ENCODE data around the gene ZBTB7B.

ZBTB7B gene

GRCh38 chr1:155026154-155026553, 23.6 kb downstream of the ZBTB7B start:
- Histone ChIP-seq H3K9ac (ENCODE audit: low read depth in 1 of 2, low read length in 2 of 2) (no peak overlapping the region), H3K9me3 (ENCODE audit: control insufficient read depth in 1 of 2, low read length in 2 of 2) (no peaks in the 10 kb centered on the region), H3K4me3 (ENCODE audit: low read depth in 1 of 2, low read length in 2 of 2) (no peak overlapping the region), H3K27ac (ENCODE audit: low read depth, low read length) (no peak overlapping the region), H3K27me3 (ENCODE audit: control insufficient read depth in 1 of 2, insufficient read depth in 2 of 2, low read length in 2 of 2) (no peaks in the 10 kb centered on the region), H3K36me3 (ENCODE audit: control insufficient read depth in 1 of 2, insufficient read depth in 2 of 2, low read length in 2 of 2) (no peaks in the 10 kb centered on the region), H3K4me1 (ENCODE audit: control insufficient read depth in 1 of 2, insufficient read depth in 2 of 2, low read length in 2 of 2) (peaks cover 7 to 10% of the 10 kb centered on the region in 2 donors)

GRCh38 chr1:155026588-155026987, 24.0 kb downstream of the ZBTB7B start:
- H3K4me3 ChIP-seq (ENCODE audit: low read depth in 1 of 2, low read length in 2 of 2): no peak overlapping the region
- no peak overlapping the region for H3K27ac ChIP-seq (ENCODE audit: low read depth, low read length)
- no peaks in the 10 kb centered on the region for H3K27me3 ChIP-seq (ENCODE audit: control insufficient read depth in 1 of 2, insufficient read depth in 2 of 2, low read length in 2 of 2)
- no peaks in the 10 kb centered on the region for H3K36me3 ChIP-seq (ENCODE audit: control insufficient read depth in 1 of 2, insufficient read depth in 2 of 2, low read length in 2 of 2)
- H3K9ac ChIP-seq (ENCODE audit: low read depth in 1 of 2, low read length in 2 of 2): no peak overlapping the region
- H3K9me3 ChIP-seq (ENCODE audit: control insufficient read depth in 1 of 2, low read length in 2 of 2): no peaks in the 10 kb centered on the region
- peaks cover 7 to 10% of the 10 kb centered on the region in 2 donors for H3K4me1 ChIP-seq (ENCODE audit: control insufficient read depth in 1 of 2, insufficient read depth in 2 of 2, low read length in 2 of 2)

GRCh38 chr1:155029513-155030242, 27.1 kb downstream of the ZBTB7B start:
- no peaks in the 10 kb centered on the region for H3K27me3 ChIP-seq (ENCODE audit: control insufficient read depth in 1 of 2, insufficient read depth in 2 of 2, low read length in 2 of 2)
- no peak overlapping the region for H3K27ac ChIP-seq (ENCODE audit: low read depth, low read length)
- H3K4me3 ChIP-seq (ENCODE audit: low read depth in 1 of 2, low read length in 2 of 2): no peak overlapping the region
- no peaks in the 10 kb centered on the region for H3K9me3 ChIP-seq (ENCODE audit: control insufficient read depth in 1 of 2, low read length in 2 of 2)
- no peaks in the 10 kb centered on the region for H3K4me1 ChIP-seq (ENCODE audit: control insufficient read depth in 1 of 2, insufficient read depth in 2 of 2, low read length in 2 of 2)
- no peaks in the 10 kb centered on the region for H3K36me3 ChIP-seq (ENCODE audit: control insufficient read depth in 1 of 2, insufficient read depth in 2 of 2, low read length in 2 of 2)
- no peak overlapping the region for H3K9ac ChIP-seq (ENCODE audit: low read depth in 1 of 2, low read length in 2 of 2)

- H3K27ac ChIP-seq (ENCODE audit: low read depth, low read length): no peak overlapping the region
- no peaks in the 10 kb centered on the region for H3K9me3 ChIP-seq (ENCODE audit: control insufficient read depth in 1 of 2, low read length in 2 of 2)
These were observed 27.7 kb downstream of the ZBTB7B start for GRCh38 chr1:155030243-155030795.

GRCh38 chr1:155030899-155031298, 28.3 kb downstream of the ZBTB7B start:
- Histone ChIP-seq H3K4me1 (ENCODE audit: control insufficient read depth in 1 of 2, insufficient read depth in 2 of 2, low read length in 2 of 2) (no peaks in the 10 kb centered on the region), H3K27me3 (ENCODE audit: control insufficient read depth in 1 of 2, insufficient read depth in 2 of 2, low read length in 2 of 2) (no peaks in the 10 kb centered on the region), H3K9ac (ENCODE audit: low read depth in 1 of 2, low read length in 2 of 2) (no peak overlapping the region), H3K9me3 (ENCODE audit: control insufficient read depth in 1 of 2, low read length in 2 of 2) (no peaks in the 10 kb centered on the region), H3K27ac (ENCODE audit: low read depth, low read length) (no peak overlapping the region), H3K4me3 (ENCODE audit: low read depth in 1 of 2, low read length in 2 of 2) (no peak overlapping the region), H3K36me3 (ENCODE audit: control insufficient read depth in 1 of 2, insufficient read depth in 2 of 2, low read length in 2 of 2) (no peaks in the 10 kb centered on the region)

More at GRCh38 chr1:155030243-155030795, 27.7 kb downstream of the ZBTB7B start:
- Histone ChIP-seq H3K9ac (ENCODE audit: low read depth in 1 of 2, low read length in 2 of 2) (no peak overlapping the region), H3K4me3 (ENCODE audit: low read depth in 1 of 2, low read length in 2 of 2) (no peak overlapping the region), H3K4me1 (ENCODE audit: control insufficient read depth in 1 of 2, insufficient read depth in 2 of 2, low read length in 2 of 2) (no peaks in the 10 kb centered on the region), H3K36me3 (ENCODE audit: control insufficient read depth in 1 of 2, insufficient read depth in 2 of 2, low read length in 2 of 2) (no peaks in the 10 kb centered on the region), H3K27me3 (ENCODE audit: control insufficient read depth in 1 of 2, insufficient read depth in 2 of 2, low read length in 2 of 2) (no peaks in the 10 kb centered on the region)

- peaks cover 0 to 5% of the 10 kb centered on the region in 2 donors for H3K4me1 ChIP-seq (ENCODE audit: control insufficient read depth in 1 of 2, insufficient read depth in 2 of 2, low read length in 2 of 2)
- H3K27me3 ChIP-seq (ENCODE audit: control insufficient read depth in 1 of 2, insufficient read depth in 2 of 2, low read length in 2 of 2): no peaks in the 10 kb centered on the region
- H3K36me3 ChIP-seq (ENCODE audit: control insufficient read depth in 1 of 2, insufficient read depth in 2 of 2, low read length in 2 of 2): no peaks in the 10 kb centered on the region
- H3K9me3 ChIP-seq (ENCODE audit: control insufficient read depth in 1 of 2, low read length in 2 of 2): no peaks in the 10 kb centered on the region
- H3K4me3 ChIP-seq (ENCODE audit: low read depth in 1 of 2, low read length in 2 of 2): no peak overlapping the region
- H3K9ac ChIP-seq (ENCODE audit: low read depth in 1 of 2, low read length in 2 of 2): no peak overlapping the region
- H3K27ac ChIP-seq (ENCODE audit: low read depth, low read length): no peak overlapping the region
These were observed 30.3 kb downstream of the ZBTB7B start for GRCh38 chr1:155032886-155033285.

- Histone ChIP-seq H3K4me1 (ENCODE audit: control insufficient read depth in 1 of 2, insufficient read depth in 2 of 2, low read length in 2 of 2) (peaks cover 6 to 11% of the 10 kb centered on the region in 2 donors), H3K27ac (ENCODE audit: low read depth, low read length) (no peak within 1 kb of the TSS), H3K36me3 (ENCODE audit: control insufficient read depth in 1 of 2, insufficient read depth in 2 of 2, low read length in 2 of 2) (no peaks in the 10 kb centered on the region), H3K9me3 (ENCODE audit: control insufficient read depth in 1 of 2, low read length in 2 of 2) (no peaks in the 10 kb centered on the region), H3K27me3 (ENCODE audit: control insufficient read depth in 1 of 2, insufficient read depth in 2 of 2, low read length in 2 of 2) (no peaks in the 10 kb centered on the region), H3K9ac (ENCODE audit: low read depth in 1 of 2, low read length in 2 of 2) (no peak within 1 kb of the TSS), H3K4me3 (ENCODE audit: low read depth in 1 of 2, low read length in 2 of 2) (no peak within 1 kb of the TSS)
These were observed 30.9 kb downstream of the ZBTB7B start, which contains the start of the genes DCST1 and DCST2 for GRCh38 chr1:155033524-155033923. TSS of gene DCST1 (plus strand) at chr1:155033824. CDS start at chr1:155034037, 213 bp downstream. TSS of gene DCST2 (minus strand) at chr1:155033781. CDS start at chr1:155033701, 80 bp downstream.

GRCh38 chr1:155034318-155035208, 32.0 kb downstream of the ZBTB7B start:
- Histone ChIP-seq H3K4me1 (ENCODE audit: control insufficient read depth in 1 of 2, insufficient read depth in 2 of 2, low read length in 2 of 2) (peaks cover 16 to 20% of the 10 kb centered on the region in 2 donors), H3K27ac (ENCODE audit: low read depth, low read length) (no peak overlapping the region), H3K4me3 (ENCODE audit: low read depth in 1 of 2, low read length in 2 of 2) (no peak overlapping the region), H3K9ac (ENCODE audit: low read depth in 1 of 2, low read length in 2 of 2) (no peak overlapping the region), H3K9me3 (ENCODE audit: control insufficient read depth in 1 of 2, low read length in 2 of 2) (no peaks in the 10 kb centered on the region), H3K36me3 (ENCODE audit: control insufficient read depth in 1 of 2, insufficient read depth in 2 of 2, low read length in 2 of 2) (no peaks in the 10 kb centered on the region), H3K27me3 (ENCODE audit: control insufficient read depth in 1 of 2, insufficient read depth in 2 of 2, low read length in 2 of 2) (no peaks in the 10 kb centered on the region)

GRCh38 chr1:155035936-155036335, 33.3 kb downstream of the ZBTB7B start:
- Histone ChIP-seq H3K9me3 (ENCODE audit: control insufficient read depth in 1 of 2, low read length in 2 of 2) (no peaks in the 10 kb centered on the region), H3K27ac (ENCODE audit: low read depth, low read length) (no peak overlapping the region), H3K9ac (ENCODE audit: low read depth in 1 of 2, low read length in 2 of 2) (no peak overlapping the region), H3K36me3 (ENCODE audit: control insufficient read depth in 1 of 2, insufficient read depth in 2 of 2, low read length in 2 of 2) (no peaks in the 10 kb centered on the region), H3K4me1 (ENCODE audit: control insufficient read depth in 1 of 2, insufficient read depth in 2 of 2, low read length in 2 of 2) (peaks cover 16 to 20% of the 10 kb centered on the region in 2 donors), H3K4me3 (ENCODE audit: low read depth in 1 of 2, low read length in 2 of 2) (no peak overlapping the region), H3K27me3 (ENCODE audit: control insufficient read depth in 1 of 2, insufficient read depth in 2 of 2, low read length in 2 of 2) (no peaks in the 10 kb centered on the region)

GRCh38 chr1:155037043-155037442, 34.4 kb downstream of the ZBTB7B start:
- Histone ChIP-seq H3K9ac (ENCODE audit: low read depth in 1 of 2, low read length in 2 of 2) (no peak overlapping the region), H3K36me3 (ENCODE audit: control insufficient read depth in 1 of 2, insufficient read depth in 2 of 2, low read length in 2 of 2) (no peaks in the 10 kb centered on the region), H3K4me1 (ENCODE audit: control insufficient read depth in 1 of 2, insufficient read depth in 2 of 2, low read length in 2 of 2) (peaks cover 16 to 20% of the 10 kb centered on the region in 2 donors), H3K27ac (ENCODE audit: low read depth, low read length) (no peak overlapping the region), H3K4me3 (ENCODE audit: low read depth in 1 of 2, low read length in 2 of 2) (no peak overlapping the region), H3K9me3 (ENCODE audit: control insufficient read depth in 1 of 2, low read length in 2 of 2) (no peaks in the 10 kb centered on the region), H3K27me3 (ENCODE audit: control insufficient read depth in 1 of 2, insufficient read depth in 2 of 2, low read length in 2 of 2) (no peaks in the 10 kb centered on the region)

All from duodenal mucosa (tissue), 2 donors.